HepG2 (cell line): ENCODE data around the gene TPRG1L. TPM values are rescaled to one million over a fixed set of nuclear protein-coding genes. Genes with fewer than 3 reads are reported as not detected.

Experiments used
- ATAC-seq: fragments of 200-7000 bp; cut with Tn5 transposase; 3 replicates; pipeline ENCODE4 v1.9.1; 2020; ENCODE audit warnings: mild to moderate bottlenecking, moderate library complexity
- BruUV-seq: library from RNA; stranded (reverse); fragments of 400-500 nt; replicated peaks from 2 replicates; lab custom pipeline; 2021; lab: Mats Ljungman, UMichigan
- CTCF ChIA-PET: fragments of 300-600 bp; formaldehyde crosslinking; extraction: SDS; loops from one replicate; lab custom pipeline; 2021; ENCODE audit warnings: low total read pairs, inconsistent platforms, low intra/inter-chr PET ratio; lab: Yijun Ruan, JAX
- POLR2A ChIA-PET: fragments of 350-600 bp; sonication (Branson Sonifier 250); formaldehyde crosslinking; loops from one replicate; lab custom pipeline; 2020; ENCODE audit warnings: antibody characterized with exemption, inconsistent platforms; lab: Yijun Ruan, JAX
- DNase-seq: peaks from one replicate; pipeline ENCODE4 v3.0.0-alpha.2; 2015; ENCODE audit warnings: low spot score
- FAIRE-seq: peaks from 3 replicates; lab custom pipeline; 2011; peaks lifted over from hg19 to GRCh38; lab: Jason Lieb, UNC
- H2AFZ ChIP-seq: one replicate; pipeline ENCODE4 v1.6.1; 2011; ENCODE audit warnings: low read length, inconsistent platforms
- H3K27ac ChIP-seq: fragments of 300-600 bp; 3 replicates; pipeline ENCODE4 v1.8.0; 2011; ENCODE audit warnings: mixed run types, mild to moderate bottlenecking, mixed read lengths, low read length, inconsistent platforms; ENCODE audit not compliant: insufficient read depth; ENCODE audit errors: extremely low read length
- H3K27me3 ChIP-seq, 2 experiments: fragments of 200-600 bp in 1 of 2; 2 replicates in 1 of 2; 3 replicates in 1 of 2; pipeline versions ENCODE4 v1.6.0 to v1.8.0; 2011; ENCODE audit warnings: low read length in 2 of 2, mild to moderate bottlenecking in 2 of 2, moderate library complexity in 2 of 2, inconsistent platforms in 1 of 2; ENCODE audit not compliant: insufficient read depth in 2 of 2, control insufficient read depth in 1 of 2
- H3K36me3 ChIP-seq, 2 experiments: fragments of 200-600 bp in 1 of 2; replicated peaks in 1 of 2; 2 replicates in 1 of 2; 3 replicates in 1 of 2; pipeline versions ENCODE4 v1.5.1 to v1.8.0; 2011; ENCODE audit warnings: low read length in 2 of 2, inconsistent platforms in 1 of 2; ENCODE audit not compliant: insufficient read depth in 2 of 2, control insufficient read depth in 1 of 2
- H3K4me1 ChIP-seq: 2 replicates; pipeline ENCODE4 v1.5.1; 2012; ENCODE audit warnings: low read length, inconsistent platforms; ENCODE audit not compliant: insufficient read depth
- H3K4me2 ChIP-seq: 2 replicates; pipeline ENCODE4 v1.6.0; 2011; ENCODE audit warnings: low read depth, low read length, inconsistent platforms
- H3K4me3 ChIP-seq, 3 experiments: fragments of 200-600 bp in 1 of 3; sonication (generic), shearing (Covaris generic) in 1 of 3; replicated peaks in 1 of 3; 2 replicates each; pipeline ENCODE4 v1.5.1; 2011 to 2016; ENCODE audit warnings: low read length in 3 of 3, inconsistent platforms in 2 of 3, low read depth in 2 of 3, mild to moderate bottlenecking in 2 of 3, control low read depth in 1 of 3, mixed read lengths in 1 of 3; ENCODE audit not compliant: insufficient read depth in 1 of 3
- H3K79me2 ChIP-seq: one replicate; pipeline ENCODE4 v1.6.1; 2011; ENCODE audit warnings: low read length, inconsistent platforms; ENCODE audit not compliant: insufficient read depth
- H3K9ac ChIP-seq: 2 replicates; pipeline ENCODE4 v1.6.0; 2011; ENCODE audit warnings: mild to moderate bottlenecking, low read depth, low read length, inconsistent platforms; ENCODE audit not compliant: insufficient read depth
- H3K9me3 ChIP-seq: 2 replicates; pipeline ENCODE4 v1.5.1; 2012; ENCODE audit warnings: mild to moderate bottlenecking, low read length
- H4K20me1 ChIP-seq: 2 replicates; pipeline ENCODE4 v1.6.0; 2011; ENCODE audit warnings: inconsistent platforms, mild to moderate bottlenecking, low read length, moderate library complexity; ENCODE audit not compliant: insufficient read depth
- ARID5B ChIP-seq: IDR thresholded peaks from 2 replicates; pipeline ENCODE4 v1.4.0; 2020; ENCODE audit warnings: mild to moderate bottlenecking, missing genetic modification reagents
- MNT ChIP-seq: fragments of 450-650 bp; IDR thresholded peaks from 2 replicates; pipeline ENCODE4 v1.6.1; 2016
- SRSF4 ChIP-seq: fragments of 200-400 bp; formaldehyde crosslinking; IDR thresholded peaks from one replicate; pipeline ENCODE4 v1.6.1; 2018; ENCODE audit warnings: mild to moderate bottlenecking, low read depth, low read length, moderate library complexity; ENCODE audit not compliant: poor library complexity, severe bottlenecking
- ZNF780A ChIP-seq: sonication (generic); formaldehyde crosslinking; IDR thresholded peaks from 2 replicates; pipeline ENCODE4 v1.8.0; 2022; ENCODE audit warnings: mild to moderate bottlenecking, missing genetic modification reagents, moderate library complexity
- WGBS: methylation state at CpG from one replicate; pipeline ENCODE4 v1.1.6; 2017; ENCODE audit warnings: low lambda C conversion rate; 5-methylcytosine and 5-hydroxymethylcytosine counted together
- in situ Hi-C: cut with HindIII; loops from 2 replicates; pipeline ENCODE4 v1.10.0; 2017; ENCODE audit warnings: low pct_unique_long_range_greater_than_20kb; ENCODE audit not compliant: extremely low pct_ligation_motif_present
- intact Hi-C: fragments of 100-400 bp; cut with micrococcal nuclease; formaldehyde crosslinking; loops from one replicate; pipeline ENCODE4 v1.10.0; 2022; ENCODE audit not compliant: unreplicated experiment
- polyA plus RNA-seq, 8 experiments: library from polyadenylated mRNA; depleted of rRNA in 3 of 8; stranded (reverse) in 7 of 8; unstranded in 1 of 8; fragments of >200 nt; fragmentation: Illumina TruSeq in 4 of 8; extraction: Trizol in 4 of 8; gene quantifications; 2 replicates each; pipeline versions ENCODE4 v1.2.1 to v1.2.3, GENCODE V29; 2011 to 2016; ENCODE audit warnings: low read depth in 4 of 8, missing spikeins in 1 of 8, mixed read lengths in 1 of 8; ENCODE audit not compliant: insufficient read depth in 1 of 8
- total RNA-seq, 5 experiments: library from RNA; depleted of rRNA; stranded (reverse); fragments of >200 nt; fragmentation: Illumina TruSeq; extraction: Trizol; gene quantifications; 2 replicates each; pipeline ENCODE4 v1.2.3, GENCODE V29; 2016; ENCODE audit warnings: low read depth in 1 of 5

TPRG1L gene
- total and polyA plus RNA-seq, 2 of the 13 experiments (the other 11 are each of a cell fraction or from before 2014, with no cell fraction given), result 21.3 to 37.4 TPM

- DNase-seq (no peak), FAIRE-seq (no peak), ATAC-seq (no peak)
- no TSS peak for BruUV-seq
- Histone ChIP-seq H3K9ac (no peak overlapping the region), H3K79me2 (no peaks in the 10 kb centered on the region), H3K9me3 (no peaks in the 10 kb centered on the region), H3K36me3 (no peaks in the 10 kb centered on the region), H3K27me3 (peaks cover 5 to 41% of the 10 kb centered on the region in 2 experiments), H2AFZ (no peak overlapping the region), H3K4me1 (peaks cover 27% of the 10 kb centered on the region), H3K4me3 (no peak overlapping the region), H4K20me1 (no peaks in the 10 kb centered on the region; the same call in 1 of the 2 replicates), H3K27ac (no peak overlapping the region), H3K4me2 (no peak overlapping the region)
- in situ Hi-C loops (no loop called here), intact Hi-C loops (loop anchor here (2.0 kb wide), 1 partner anchor 33 kb away; no protein-coding TSS in a partner anchor)
- WGBS, result 72% methylated on average over 19 of the region's 19 CpGs
- POLR2A ChIA-PET, result no interaction called here
- CTCF ChIA-PET, result interaction anchor here (1.2 kb wide), 1 partner anchor 33 kb away, joined by 5 read pairs; no protein-coding TSS in a partner anchor
- no peak for TF ChIP-seq ARID5B (CRISPR knock-in tag)
- TF ChIP-seq ZNF780A (CRISPR knock-in tag), result no peak
- TF ChIP-seq MNT, result peak; percentile 99
- no peak for TF ChIP-seq SRSF4
These were observed 38.8 kb upstream of the TPRG1L start for GRCh38 chr1:3585940-3586568.
